Bronchial smooth muscle cell (primary cell): Measurements from ENCODE around the gene MAGEE2. TPM values are rescaled to one million over a fixed set of nuclear protein-coding genes. Genes with fewer than 3 reads are reported as not detected.

ENCODE experiments used
- total RNA-seq: library from RNA; depleted of rRNA; stranded (reverse); fragments of >200 nt; gene quantifications from 2 replicates; pipeline ENCODE4 v1.2.1, GENCODE V29; 2014

Gene MAGEE2
- not detected in 2 replicates for total RNA-seq

GRCh38 chrX:75784680-75785491 lies at the start of gene MAGEE2:
TSS of gene MAGEE2 (minus strand) at chrX:75785254. CDS start at chrX:75785051, 203 bp downstream.

